Gastrocnemius medialis (tissue), 4 donors: ENCODE results near the gene CRYBG3.

ENCODE experiments used
- POLR2A ChIP-seq, 2 donors: fragments of 450-650 bp; IDR thresholded peaks; one replicate each; pipeline ENCODE4 v1.6.1; 2017; ENCODE audit warnings: antibody characterized with exemption in 2 of 2, mild to moderate bottlenecking in 2 of 2, moderate library complexity in 2 of 2
- TF ChIP-seq, protein P1 (sequence below), 5 experiments: fragments of 450-650 bp in 3 of 5; fragments of 200-600 bp in 2 of 5; sonication (generic) in 2 of 5; IDR thresholded peaks in 4 of 5; conservative IDR thresholded peaks in 1 of 5; 1 replicate in 4 of 5; 2 replicates in 1 of 5; pipeline ENCODE4 v1.5.1; 2016 to 2019; ENCODE audit warnings: antibody characterized with exemption in 5 of 5, mild to moderate bottlenecking in 3 of 5, moderate library complexity in 3 of 5

DNA sequence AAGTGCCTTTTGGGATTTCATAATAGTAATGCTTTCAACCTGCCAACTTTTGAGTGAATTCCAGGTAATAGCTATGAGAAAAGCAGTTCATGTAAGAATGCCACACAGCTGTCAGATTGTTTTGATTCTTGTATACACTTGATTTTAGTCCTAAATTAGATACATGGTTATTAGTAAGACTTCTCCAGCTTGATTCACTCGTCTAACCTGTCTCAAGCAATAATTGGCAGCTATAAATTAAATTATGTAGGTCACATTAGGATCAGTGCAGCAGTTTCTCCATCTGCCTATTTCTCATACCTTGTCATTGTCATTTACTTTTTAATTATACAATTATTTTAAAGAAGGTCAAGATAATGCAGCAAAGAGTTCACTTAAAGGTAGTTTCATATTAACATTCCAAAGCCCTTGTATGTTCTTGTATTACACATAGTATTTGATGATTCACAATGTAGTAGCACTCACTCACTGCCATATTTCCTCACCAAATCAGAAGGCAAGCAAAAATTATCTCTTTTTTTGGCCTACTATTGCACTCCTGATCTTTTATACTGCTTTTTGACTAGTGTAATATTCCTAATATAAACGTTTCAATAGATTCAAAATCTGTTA lies 10.9 kb upstream of the CRYBG3 start:
- TF ChIP-seq, protein P1, sequence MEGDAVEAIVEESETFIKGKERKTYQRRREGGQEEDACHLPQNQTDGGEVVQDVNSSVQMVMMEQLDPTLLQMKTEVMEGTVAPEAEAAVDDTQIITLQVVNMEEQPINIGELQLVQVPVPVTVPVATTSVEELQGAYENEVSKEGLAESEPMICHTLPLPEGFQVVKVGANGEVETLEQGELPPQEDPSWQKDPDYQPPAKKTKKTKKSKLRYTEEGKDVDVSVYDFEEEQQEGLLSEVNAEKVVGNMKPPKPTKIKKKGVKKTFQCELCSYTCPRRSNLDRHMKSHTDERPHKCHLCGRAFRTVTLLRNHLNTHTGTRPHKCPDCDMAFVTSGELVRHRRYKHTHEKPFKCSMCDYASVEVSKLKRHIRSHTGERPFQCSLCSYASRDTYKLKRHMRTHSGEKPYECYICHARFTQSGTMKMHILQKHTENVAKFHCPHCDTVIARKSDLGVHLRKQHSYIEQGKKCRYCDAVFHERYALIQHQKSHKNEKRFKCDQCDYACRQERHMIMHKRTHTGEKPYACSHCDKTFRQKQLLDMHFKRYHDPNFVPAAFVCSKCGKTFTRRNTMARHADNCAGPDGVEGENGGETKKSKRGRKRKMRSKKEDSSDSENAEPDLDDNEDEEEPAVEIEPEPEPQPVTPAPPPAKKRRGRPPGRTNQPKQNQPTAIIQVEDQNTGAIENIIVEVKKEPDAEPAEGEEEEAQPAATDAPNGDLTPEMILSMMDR (IDR thresholded peaks at IDR 0.05 in 4 of 5, conservative IDR thresholded peaks at IDR 0.05 in 1 of 5), result no peak
- no peak for TF ChIP-seq POLR2A (IDR thresholded peaks at IDR 0.05)
